ENCODE measurements around the gene APBA1. TPM values are rescaled to one million over a fixed set of nuclear protein-coding genes. Genes with fewer than 3 reads are reported as not detected.
A peak's percentile ranks its signal among the peaks of the same experiment; 100 is the strongest.

Gene APBA1
- polyA plus RNA-seq, 1 of the 3 experiments (the other 2 are of a cell fraction) = 3.1 TPM

GRCh38 chr9:69660304-69660703 is 11.9 kb downstream of the APBA1 start:
- Histone ChIP-seq H3K27me3 (ENCODE audit: insufficient read depth) (no peaks in the 10 kb centered on the region), H4K20me1 (ENCODE audit: insufficient read depth) (no peaks in the 10 kb centered on the region), H3K9me3 (no peaks in the 10 kb centered on the region), H2AFZ (ENCODE audit: low read depth) (no peak overlapping the region), H3K36me3 (replicated peaks in 1 of 2; ENCODE audit: control insufficient read depth in 1 of 2, insufficient read depth in 2 of 2, low read length in 1 of 2) (no peaks in the 10 kb centered on the region), H3F3A (replicated peaks; ENCODE audit: insufficient read depth) (no peaks in the 10 kb centered on the region), H3K9ac (no peak overlapping the region), H3K79me2 (ENCODE audit: insufficient read depth) (peaks cover 6% of the 10 kb centered on the region; the same call in 1 of the 2 replicates), H3K4me2 (no peak overlapping the region; the same call in 1 of the 2 replicates), H3K4me1 (ENCODE audit: control insufficient read depth in 1 of 2, insufficient read depth in 2 of 2, low read depth in 1 of 2, low read length in 1 of 2) (peaks cover 2 to 9% of the 10 kb centered on the region in 2 experiments; a peak in 3 of 4 replicates), H3K4me3 (ENCODE audit: low read depth in 2 of 2, low read length in 1 of 2) (no peak overlapping the region), H3K9me2 (no peaks in the 10 kb centered on the region), H3K27ac (ENCODE audit: low read depth in 2 of 2, low read length in 1 of 2) (no peak overlapping the region)
- DNase-seq = no peak
- ChIA-PET CTCF (interaction anchor here (1.3 to 2.3 kb wide), 2 partner anchors 12 to 15 kb away, joined by 3 to 8 read pairs; partner anchors contain the start of gene APBA1), POLR2A (no interaction called here)
- 90% methylated on average over 2 of the region's 2 CpGs for WGBS (ENCODE audit: low lambda C conversion rate)
- TF ChIP-seq, protein P1, sequence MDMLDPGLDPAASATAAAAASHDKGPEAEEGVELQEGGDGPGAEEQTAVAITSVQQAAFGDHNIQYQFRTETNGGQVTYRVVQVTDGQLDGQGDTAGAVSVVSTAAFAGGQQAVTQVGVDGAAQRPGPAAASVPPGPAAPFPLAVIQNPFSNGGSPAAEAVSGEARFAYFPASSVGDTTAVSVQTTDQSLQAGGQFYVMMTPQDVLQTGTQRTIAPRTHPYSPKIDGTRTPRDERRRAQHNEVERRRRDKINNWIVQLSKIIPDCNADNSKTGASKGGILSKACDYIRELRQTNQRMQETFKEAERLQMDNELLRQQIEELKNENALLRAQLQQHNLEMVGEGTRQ (IDR thresholded peaks at IDR 0.05; ENCODE audit: borderline replicate concordance, low read depth, low read length) = no peak
- TF ChIP-seq MEF2A (IDR thresholded peaks at IDR 0.05; ENCODE audit: borderline replicate concordance, low read depth) (no peak), FOXM1 (IDR thresholded peaks at IDR 0.05; ENCODE audit: low read depth) (no peak), NFIC (IDR thresholded peaks at IDR 0.05; ENCODE audit: borderline replicate concordance) (no peak), TCF12 (IDR thresholded peaks at IDR 0.05) (no peak)
- TF ChIP-seq, protein P2, sequence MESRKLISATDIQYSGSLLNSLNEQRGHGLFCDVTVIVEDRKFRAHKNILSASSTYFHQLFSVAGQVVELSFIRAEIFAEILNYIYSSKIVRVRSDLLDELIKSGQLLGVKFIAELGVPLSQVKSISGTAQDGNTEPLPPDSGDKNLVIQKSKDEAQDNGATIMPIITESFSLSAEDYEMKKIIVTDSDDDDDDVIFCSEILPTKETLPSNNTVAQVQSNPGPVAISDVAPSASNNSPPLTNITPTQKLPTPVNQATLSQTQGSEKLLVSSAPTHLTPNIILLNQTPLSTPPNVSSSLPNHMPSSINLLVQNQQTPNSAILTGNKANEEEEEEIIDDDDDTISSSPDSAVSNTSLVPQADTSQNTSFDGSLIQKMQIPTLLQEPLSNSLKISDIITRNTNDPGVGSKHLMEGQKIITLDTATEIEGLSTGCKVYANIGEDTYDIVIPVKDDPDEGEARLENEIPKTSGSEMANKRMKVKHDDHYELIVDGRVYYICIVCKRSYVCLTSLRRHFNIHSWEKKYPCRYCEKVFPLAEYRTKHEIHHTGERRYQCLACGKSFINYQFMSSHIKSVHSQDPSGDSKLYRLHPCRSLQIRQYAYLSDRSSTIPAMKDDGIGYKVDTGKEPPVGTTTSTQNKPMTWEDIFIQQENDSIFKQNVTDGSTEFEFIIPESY (IDR thresholded peaks at IDR 0.05; ENCODE audit: borderline replicate concordance, low read depth) = no peak

DNA sequence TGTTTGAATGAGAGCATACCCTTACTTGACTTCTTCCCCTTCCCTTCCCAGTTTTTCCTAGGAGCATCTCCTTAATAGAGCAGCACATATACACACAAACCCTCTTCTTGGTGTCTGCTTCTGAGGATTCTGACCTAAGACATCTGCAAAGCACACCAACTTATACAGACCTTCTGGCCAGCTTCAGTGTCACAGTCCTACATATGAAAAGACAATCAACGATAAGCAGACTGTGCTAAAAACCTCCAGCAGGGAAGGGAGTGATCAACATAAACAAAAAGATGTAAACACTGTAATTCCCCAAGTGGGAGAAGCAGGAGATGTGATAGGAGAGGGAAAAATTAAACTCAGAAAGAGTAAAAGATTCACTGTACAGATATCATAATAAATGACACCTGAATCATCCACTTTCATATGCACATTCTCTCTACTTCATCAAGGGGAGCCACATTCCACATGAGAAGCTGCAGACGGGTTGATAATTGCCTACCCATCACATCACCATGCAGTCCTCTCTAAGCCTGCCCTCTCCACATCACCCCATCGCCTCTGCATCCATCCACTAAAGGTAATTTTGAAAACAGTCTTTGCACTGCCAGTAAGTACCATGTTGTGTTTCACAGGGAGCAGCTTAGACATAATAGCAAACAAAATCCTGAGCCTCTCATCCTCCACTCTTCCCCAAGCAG is 13.0 kb downstream of the APBA1 start:
- H3K36me3 ChIP-seq (replicated peaks in 1 of 2; ENCODE audit: control insufficient read depth in 1 of 2, insufficient read depth in 2 of 2, low read length in 1 of 2) = peaks cover 0 to 4% of the 10 kb centered on the region in 2 experiments
- no peaks in the 10 kb centered on the region for H3K9me2 ChIP-seq
- H3K4me2 ChIP-seq = no peak overlapping the region
- no peak overlapping the region for H2AFZ ChIP-seq (ENCODE audit: low read depth)
- no peak overlapping the region for H3K9ac ChIP-seq
- no peaks in the 10 kb centered on the region for H3K9me3 ChIP-seq
- TF ChIP-seq FOSL2 (IDR thresholded peaks at IDR 0.05; ENCODE audit: borderline replicate concordance, low read depth) (no peak), TCF12 (IDR thresholded peaks at IDR 0.05) (peak; percentile 60), MAX (IDR thresholded peaks at IDR 0.05; ENCODE audit: low read depth) (no peak), POLR2AphosphoS5 (IDR thresholded peaks at IDR 0.05; ENCODE audit: low read depth, low read length) (no peak), GABPA (IDR thresholded peaks at IDR 0.05; ENCODE audit: low read depth) (no peak)
- TF ChIP-seq, protein P3, sequence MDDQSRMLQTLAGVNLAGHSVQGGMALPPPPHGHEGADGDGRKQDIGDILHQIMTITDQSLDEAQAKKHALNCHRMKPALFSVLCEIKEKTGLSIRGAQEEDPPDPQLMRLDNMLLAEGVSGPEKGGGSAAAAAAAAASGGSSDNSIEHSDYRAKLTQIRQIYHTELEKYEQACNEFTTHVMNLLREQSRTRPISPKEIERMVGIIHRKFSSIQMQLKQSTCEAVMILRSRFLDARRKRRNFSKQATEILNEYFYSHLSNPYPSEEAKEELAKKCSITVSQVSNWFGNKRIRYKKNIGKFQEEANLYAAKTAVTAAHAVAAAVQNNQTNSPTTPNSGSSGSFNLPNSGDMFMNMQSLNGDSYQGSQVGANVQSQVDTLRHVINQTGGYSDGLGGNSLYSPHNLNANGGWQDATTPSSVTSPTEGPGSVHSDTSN (IDR thresholded peaks at IDR 0.05) = peak; percentile 14; the same call in 1 of the 2 replicates
- TF ChIP-seq, protein P1 (IDR thresholded peaks at IDR 0.05; ENCODE audit: borderline replicate concordance, low read depth, low read length) = no peak
- H3K27ac ChIP-seq (ENCODE audit: low read depth in 2 of 2, low read length in 1 of 2) = no peak overlapping the region
- H3K79me2 ChIP-seq (ENCODE audit: insufficient read depth) = peaks cover 6% of the 10 kb centered on the region; the same call in 1 of the 2 replicates
- ChIA-PET POLR2A (no interaction called here), CTCF (interaction anchor here (1.3 to 2.3 kb wide), 2 partner anchors 13 to 14 kb away, joined by 3 to 8 read pairs; partner anchors contain the start of gene APBA1)
- H4K20me1 ChIP-seq (ENCODE audit: insufficient read depth) = no peaks in the 10 kb centered on the region
- H3K4me3 ChIP-seq (ENCODE audit: low read depth in 2 of 2, low read length in 1 of 2) = no peak overlapping the region
- no peaks in the 10 kb centered on the region for H3F3A ChIP-seq (replicated peaks; ENCODE audit: insufficient read depth)
- no peak for DNase-seq
- peaks cover 2 to 9% of the 10 kb centered on the region in 2 experiments; a peak in 3 of 4 replicates for H3K4me1 ChIP-seq (ENCODE audit: control insufficient read depth in 1 of 2, insufficient read depth in 2 of 2, low read depth in 1 of 2, low read length in 1 of 2)
- no peaks in the 10 kb centered on the region for H3K27me3 ChIP-seq (ENCODE audit: insufficient read depth)
- 62% methylated on average over 3 of the region's 3 CpGs for WGBS (ENCODE audit: low lambda C conversion rate)
